NCI-H460 (cell line): Measurements from ENCODE around the gene KCNT1. TPM values are rescaled to one million over a fixed set of nuclear protein-coding genes. Genes with fewer than 3 reads are reported as not detected.
A peak's percentile ranks its signal among the peaks of the same experiment; 100 is the strongest.
"Not testable (repeated sequence)": the region's sequence is repeated elsewhere in the genome, so short reads cannot be mapped to it uniquely, and the experiment has no call there.

Experiments used
- DNase-seq: peaks from one replicate; pipeline ENCODE4 v3.0.0-alpha.2; 2016; ENCODE audit warnings: low read depth; ENCODE audit errors: extremely low read depth
- polyA plus RNA-seq: library from polyadenylated mRNA; depleted of rRNA; stranded (reverse); fragments of >200 nt; gene quantifications from 2 replicates; pipeline ENCODE4 v1.2.3, GENCODE V29; 2014; cell fraction: nucleus; rRNA removed
- total RNA-seq: library from RNA; depleted of rRNA; stranded (reverse); fragments of >200 nt; shearing (Covaris generic); gene quantifications from 2 replicates; pipeline ENCODE4 v1.2.3, GENCODE V29; 2014; rRNA removed

Gene KCNT1
- not detected in 2 replicates for total RNA-seq
- 0.04 TPM in 1 of 2 replicates, not detected in the other for polyA plus RNA-seq

GRCh38 chr9:135701959-135702721 lies at the start of gene KCNT1:
TSS of gene KCNT1 (plus strand) at chr9:135702185. CDS start at chr9:135702259, 74 bp downstream.
- peak; percentile 37 for DNase-seq

GRCh38 chr9:135655317-135655716 lies 46.7 kb upstream of the KCNT1 start:
- DNase-seq = no peak

GRCh38 chr9:135657416-135657815 lies 44.6 kb upstream of the KCNT1 start:
- no peak for DNase-seq

- DNase-seq = no peak
Measured at GRCh38 chr9:135659252-135659651, 42.7 kb upstream of the KCNT1 start.

GRCh38 chr9:135660407-135660806 lies 41.6 kb upstream of the KCNT1 start:
- no peak for DNase-seq

GRCh38 chr9:135661816-135662560 lies 40.0 kb upstream of the KCNT1 start:
- no peak for DNase-seq

- DNase-seq = no peak
Measured at GRCh38 chr9:135662758-135663450, 39.1 kb upstream of the KCNT1 start, which contains the start of gene LCN9. TSS of gene LCN9 (plus strand) at chr9:135663309. CDS start at chr9:135663322, 13 bp downstream.

- no peak for DNase-seq
Measured at GRCh38 chr9:135663451-135663770, 38.6 kb upstream of the KCNT1 start.

- no peak for DNase-seq
Measured at GRCh38 chr9:135663857-135664256, 38.1 kb upstream of the KCNT1 start.

- no peak for DNase-seq
Measured at GRCh38 chr9:135664266-135664665, 37.7 kb upstream of the KCNT1 start.

- no peak for DNase-seq
Measured at GRCh38 chr9:135664801-135665794, 36.9 kb upstream of the KCNT1 start.

- no peak for DNase-seq
Measured at GRCh38 chr9:135665795-135666189, 36.2 kb upstream of the KCNT1 start.

- no peak for DNase-seq
Measured at GRCh38 chr9:135666534-135667462, 35.2 kb upstream of the KCNT1 start.

GRCh38 chr9:135667463-135668001 lies 34.5 kb upstream of the KCNT1 start:
- DNase-seq = no peak

GRCh38 chr9:135669018-135669417 lies 33.0 kb upstream of the KCNT1 start:
- not testable (repeated sequence) for DNase-seq

- no peak for DNase-seq
Measured at GRCh38 chr9:135669616-135670285, 32.2 kb upstream of the KCNT1 start.

- no peak for DNase-seq
Measured at GRCh38 chr9:135670721-135671590, 31.0 kb upstream of the KCNT1 start.
